Small intestine (tissue), 7 donors: ENCODE measurements around the gene MT1G. TPM values are rescaled to one million over a fixed set of nuclear protein-coding genes. Genes with fewer than 3 reads are reported as not detected.
A peak's percentile ranks its signal among the peaks of the same experiment; 100 is the strongest.

ENCODE experiments used
- DNase-seq, 2 donors: peaks; one replicate each; pipeline versions ENCODE4 v3.0.0 to v3.0.0-alpha.2; 2013
- FAIRE-seq: peaks from 2 replicates; lab custom pipeline; 2012; peaks lifted over from hg19 to GRCh38; lab: Jason Lieb, UNC
- H3K27ac ChIP-seq, 3 donors: one replicate each; pipeline ENCODE4 v1.5.1; 2013; ENCODE audit warnings: low read length in 2 of 3, mild to moderate bottlenecking in 2 of 3, control low read depth in 1 of 3, inconsistent platforms in 1 of 3, low read depth in 1 of 3, moderate library complexity in 1 of 3
- H3K27me3 ChIP-seq, 3 donors: one replicate each; pipeline ENCODE4 v1.6.1; 2013; ENCODE audit warnings: low read length in 3 of 3, inconsistent platforms in 1 of 3; ENCODE audit not compliant: control insufficient read depth in 3 of 3, insufficient read depth in 3 of 3
- H3K36me3 ChIP-seq, 3 donors: one replicate each; pipeline ENCODE4 v1.6.1; 2013; ENCODE audit warnings: low read length in 3 of 3, inconsistent platforms in 1 of 3, low read depth in 1 of 3, mild to moderate bottlenecking in 1 of 3, moderate library complexity in 1 of 3; ENCODE audit not compliant: control insufficient read depth in 3 of 3, insufficient read depth in 2 of 3
- H3K4me1 ChIP-seq, 3 donors: one replicate each; pipeline ENCODE4 v1.6.1; 2013; ENCODE audit warnings: low read length in 2 of 3, inconsistent platforms in 1 of 3, low read depth in 1 of 3, mild to moderate bottlenecking in 1 of 3, moderate library complexity in 1 of 3; ENCODE audit not compliant: control insufficient read depth in 3 of 3, insufficient read depth in 2 of 3
- H3K4me3 ChIP-seq, 3 donors: one replicate each; pipeline ENCODE4 v1.5.1; 2013; ENCODE audit warnings: low read length in 3 of 3, control low read depth in 1 of 3, inconsistent platforms in 1 of 3, low read depth in 1 of 3, mild to moderate bottlenecking in 1 of 3, moderate library complexity in 1 of 3
- H3K9me3 ChIP-seq, 2 donors: one replicate each; pipeline ENCODE4 v1.6.1; 2013; ENCODE audit warnings: low read depth in 1 of 2, low read length in 1 of 2; ENCODE audit not compliant: control insufficient read depth in 2 of 2, insufficient read depth in 1 of 2
- WGBS, 3 donors: extraction: QIAGEN DNeasy Blood & Tissue Kit; methylation state at CpG; one replicate each; pipeline ENCODE4 v1.1.7; 2013; 5-methylcytosine and 5-hydroxymethylcytosine counted together
- polyA plus RNA-seq, 4 donors: library from polyadenylated mRNA; stranded (reverse) in 3 of 4; unstranded in 1 of 4; fragments of 200-250 nt in 3 of 4; fragments of 120-200 nt in 1 of 4; gene quantifications; one replicate each; pipeline versions ENCODE4 v1.2.1 to v1.2.3, GENCODE V29; 2013
- donor health status: healthy with polysubstance abuse.
- donor health status: control.
- donor health status: control.
- donor health status: Bipolar disorder and iron deficiency.
- donor health status: healthy.

The MT1G gene
- polyA plus RNA-seq, 4 donors: 193 to 1,801 (median 342) TPM

GRCh38 chr16:56683424-56684172 is 15.7 kb upstream of the MT1G start:
- no peak for FAIRE-seq
- no peaks in the 10 kb centered on the region for H3K27me3 ChIP-seq
- H3K4me1 ChIP-seq: peaks cover 0 to 15% (median 4%) of the 10 kb centered on the region in 3 donors
- H3K27ac ChIP-seq: peak overlapping the region in 1 of 3 donors; percentile 8
- peak overlapping the region in 1 of 3 donors; percentile 70 for H3K4me3 ChIP-seq
- H3K36me3 ChIP-seq: peaks cover 0 to 11% (median 0%) of the 10 kb centered on the region in 3 donors
- peaks cover 0 to 12% of the 10 kb centered on the region in 2 donors for H3K9me3 ChIP-seq
- DNase-seq: no peak
- 31 to 67% (median 56%) methylated on average over 5 of the region's 5 CpGs for WGBS, 3 donors

GRCh38 chr16:56682703-56683397 is 15.0 kb upstream of the MT1G start:
- Histone ChIP-seq H3K27ac (peak overlapping the region in 2 of 3 donors; percentile 59 to 74), H3K36me3 (peaks cover 0 to 11% (median 0%) of the 10 kb centered on the region in 3 donors), H3K4me1 (peaks cover 0 to 15% (median 4%) of the 10 kb centered on the region in 3 donors), H3K4me3 (peak overlapping the region in 2 of 3 donors; percentile 59 to 70), H3K9me3 (peaks cover 0 to 12% of the 10 kb centered on the region in 2 donors), H3K27me3 (no peaks in the 10 kb centered on the region)
- DNase-seq: no peak
- FAIRE-seq: no peak
- 3 to 30% (median 9%) methylated on average over 8 of the region's 8 CpGs for WGBS, 3 donors

DNA sequence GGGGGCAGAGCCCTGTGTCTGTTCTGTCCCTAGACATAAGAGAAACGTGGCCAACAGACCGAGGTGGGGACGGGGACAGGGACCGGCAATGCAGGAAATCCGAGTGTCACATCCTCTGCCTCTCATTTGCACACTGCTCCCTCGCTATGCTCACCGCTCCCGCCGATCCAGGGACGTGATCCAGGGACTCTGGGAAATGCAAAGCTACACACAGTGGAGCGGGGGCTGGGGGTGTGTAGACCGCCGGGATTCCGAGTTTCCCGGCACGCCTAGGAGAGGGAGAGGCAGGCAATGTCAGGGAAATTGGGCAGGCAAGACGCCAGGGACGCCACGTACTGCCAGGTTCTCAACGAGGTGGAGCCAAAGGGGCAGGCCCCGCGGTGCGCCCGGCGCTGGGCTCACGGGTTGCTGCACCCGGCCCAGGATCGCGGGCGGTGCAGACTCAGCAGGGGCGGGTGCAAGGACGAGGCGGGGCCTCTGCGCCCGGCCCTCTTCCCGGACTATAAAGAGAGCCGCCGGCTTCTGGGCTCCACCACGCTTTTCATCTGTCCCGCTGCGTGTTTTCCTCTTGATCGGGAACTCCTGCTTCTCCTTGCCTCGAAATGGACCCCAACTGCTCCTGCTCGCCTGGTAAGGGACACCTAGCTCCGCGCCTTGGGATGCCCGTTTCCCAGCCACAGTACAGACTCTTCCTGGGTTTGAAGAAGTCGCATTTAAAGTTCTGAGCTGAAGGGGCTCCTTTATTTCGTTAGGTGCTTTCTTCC is 14.3 kb upstream of the MT1G start, which contains the start of gene MT1X:
Gene MT1X (plus strand): TSS at position 532 of the 764 bp plus-strand sequence. CDS start 71 bp downstream, at position 603.
- peaks cover 0 to 11% of the 10 kb centered on the region in 2 donors for H3K9me3 ChIP-seq
- 0 to 1% (median 0%) methylated on average over 49 of the region's 49 CpGs for WGBS, 3 donors
- H3K27me3 ChIP-seq: no peaks in the 10 kb centered on the region
- DNase-seq (peak; percentile 95 to 97), FAIRE-seq (no peak)
- peaks cover 0 to 15% (median 4%) of the 10 kb centered on the region in 3 donors for H3K4me1 ChIP-seq
- peak within 1 kb of the TSS; percentile 59 to 79 (median 74) for H3K27ac ChIP-seq
- H3K36me3 ChIP-seq: peaks cover 0 to 11% (median 0%) of the 10 kb centered on the region in 3 donors
- H3K4me3 ChIP-seq: peak within 1 kb of the TSS; percentile 8 to 70 (median 59)

- DNase-seq (no peak), FAIRE-seq (no peak)
- 87 to 88% (median 88%) methylated on average over 6 of the region's 6 CpGs for WGBS, 3 donors
- Histone ChIP-seq H3K4me1 (peaks cover 0 to 15% (median 4%) of the 10 kb centered on the region in 3 donors), H3K27ac (no peak overlapping the region), H3K9me3 (no peaks in the 10 kb centered on the region), H3K36me3 (peaks cover 0 to 8% (median 0%) of the 10 kb centered on the region in 3 donors), H3K27me3 (peaks cover 0 to 13% (median 0%) of the 10 kb centered on the region in 3 donors), H3K4me3 (no peak overlapping the region)
These were observed 12.0 kb upstream of the MT1G start for GRCh38 chr16:56679818-56680217.

- H3K36me3 ChIP-seq: peaks cover 0 to 6% (median 0%) of the 10 kb centered on the region in 3 donors
- no peak overlapping the region for H3K27ac ChIP-seq
- WGBS, 3 donors: 74 to 93% (median 92%) methylated on average over 3 of the region's 3 CpGs
- FAIRE-seq: no peak
- DNase-seq: no peak
- H3K9me3 ChIP-seq: no peaks in the 10 kb centered on the region
- peaks cover 0 to 15% (median 4%) of the 10 kb centered on the region in 3 donors for H3K4me1 ChIP-seq
- H3K27me3 ChIP-seq: peaks cover 0 to 13% (median 0%) of the 10 kb centered on the region in 3 donors
- no peak overlapping the region for H3K4me3 ChIP-seq
These were observed 11.3 kb upstream of the MT1G start for GRCh38 chr16:56679078-56679730.

- no peak overlapping the region for H3K27ac ChIP-seq
- H3K36me3 ChIP-seq: no peaks in the 10 kb centered on the region
- WGBS, 3 donors: 70 to 76% (median 76%) methylated on average over 3 of the region's 3 CpGs
- FAIRE-seq (no peak), DNase-seq (no peak)
- no peak overlapping the region for H3K4me3 ChIP-seq
- no peaks in the 10 kb centered on the region for H3K9me3 ChIP-seq
- peaks cover 0 to 13% (median 0%) of the 10 kb centered on the region in 3 donors for H3K27me3 ChIP-seq
- H3K4me1 ChIP-seq: peaks cover 0 to 6% (median 0%) of the 10 kb centered on the region in 3 donors
These were observed 9.6 kb upstream of the MT1G start for GRCh38 chr16:56677474-56677873.

DNA sequence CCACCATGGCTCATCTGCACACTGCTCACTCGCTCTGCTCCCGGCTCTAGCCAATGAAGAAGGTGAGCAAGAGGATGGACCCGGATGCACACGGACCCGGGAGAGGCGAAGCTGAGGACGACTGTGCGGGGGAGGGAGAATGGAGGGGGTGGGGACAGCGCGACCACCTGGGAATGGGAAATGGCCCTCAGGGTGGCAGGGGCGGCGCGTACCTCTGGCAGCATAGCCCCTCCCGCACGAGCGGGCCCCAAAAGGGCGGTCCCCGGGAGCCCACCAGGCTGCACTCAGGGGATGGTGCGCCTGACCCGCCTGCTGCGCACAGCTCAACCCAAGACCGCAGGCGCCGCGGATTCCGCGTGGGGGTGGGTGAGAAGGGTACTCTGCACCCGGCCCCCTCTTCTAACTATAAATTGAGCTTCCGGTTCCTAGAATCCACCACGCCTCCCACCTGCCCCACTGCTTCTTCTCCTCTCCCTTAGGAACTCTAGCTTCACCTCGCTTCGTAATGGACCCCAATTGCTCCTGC is 7.9 kb upstream of the MT1G start:
- no peak for FAIRE-seq
- peak overlapping the region in 2 of 3 donors; percentile 39 to 45 for H3K4me3 ChIP-seq
- WGBS, 3 donors: 3 to 10% (median 4%) methylated on average over 24 to 32 of the region's 32 CpGs
- H3K27ac ChIP-seq: no peak overlapping the region
- DNase-seq: peak; percentile 35 to 60
- H3K27me3 ChIP-seq: peaks cover 0 to 17% (median under 1%) of the 10 kb centered on the region in 3 donors
- H3K36me3 ChIP-seq: peaks cover 0 to 1% (median 0%) of the 10 kb centered on the region in 3 donors
- no peaks in the 10 kb centered on the region for H3K4me1 ChIP-seq
- H3K9me3 ChIP-seq: no peaks in the 10 kb centered on the region
